GM21423 (cell line): Measurements from ENCODE around the gene NAAA.
"Not testable (repeated sequence)": the region's sequence is repeated elsewhere in the genome, so short reads cannot be mapped to it uniquely, and the experiment has no call there.

Experiments used
- ATAC-seq: cut with Tn5 transposase; IDR thresholded peaks from one replicate; pipeline ENCODE4 v1.9.1; 2021; ENCODE audit warnings: mild to moderate bottlenecking, moderate library complexity; ENCODE audit not compliant: unreplicated experiment

The NAAA gene

DNA sequence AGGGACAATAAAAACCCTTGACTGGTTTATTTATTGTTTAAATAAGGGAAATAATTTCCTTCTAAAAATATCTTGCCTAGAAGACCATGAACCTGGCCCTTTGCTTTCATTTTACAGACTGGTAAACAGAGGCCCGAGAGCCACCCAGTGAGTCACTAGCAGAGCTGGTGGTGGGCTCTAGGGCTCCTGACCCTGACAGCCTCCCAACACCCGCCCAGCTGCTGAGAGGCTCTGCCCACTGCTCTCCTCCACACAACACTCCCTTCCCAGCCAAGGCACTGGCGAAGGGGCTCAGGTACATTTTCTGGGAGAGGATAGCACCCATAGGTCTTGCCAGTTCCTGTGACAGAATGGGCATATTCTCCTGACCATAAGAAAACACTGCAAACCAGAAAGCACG is 20.5 kb downstream of the NAAA start:
- no peak for ATAC-seq

DNA sequence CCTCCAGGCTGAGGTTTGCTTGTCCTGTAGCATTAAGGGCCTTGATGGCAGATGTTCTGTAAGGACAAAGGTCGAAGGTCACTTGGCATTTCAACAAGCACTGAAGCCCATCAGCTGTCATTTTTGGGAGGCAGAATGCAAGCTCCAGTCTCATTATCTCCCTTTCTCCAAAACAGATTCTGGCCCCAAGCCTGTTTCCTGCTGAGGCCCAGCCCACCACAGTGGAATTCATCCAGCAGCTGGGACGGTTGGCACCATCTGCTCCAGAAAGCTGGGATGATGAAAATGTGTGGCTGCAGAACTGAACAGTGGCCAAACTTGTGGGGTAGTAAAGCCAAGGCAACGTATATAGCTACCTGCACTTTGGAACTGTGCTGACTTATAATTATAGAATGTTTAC is 20.9 kb downstream of the NAAA start:
- no peak for ATAC-seq

DNA sequence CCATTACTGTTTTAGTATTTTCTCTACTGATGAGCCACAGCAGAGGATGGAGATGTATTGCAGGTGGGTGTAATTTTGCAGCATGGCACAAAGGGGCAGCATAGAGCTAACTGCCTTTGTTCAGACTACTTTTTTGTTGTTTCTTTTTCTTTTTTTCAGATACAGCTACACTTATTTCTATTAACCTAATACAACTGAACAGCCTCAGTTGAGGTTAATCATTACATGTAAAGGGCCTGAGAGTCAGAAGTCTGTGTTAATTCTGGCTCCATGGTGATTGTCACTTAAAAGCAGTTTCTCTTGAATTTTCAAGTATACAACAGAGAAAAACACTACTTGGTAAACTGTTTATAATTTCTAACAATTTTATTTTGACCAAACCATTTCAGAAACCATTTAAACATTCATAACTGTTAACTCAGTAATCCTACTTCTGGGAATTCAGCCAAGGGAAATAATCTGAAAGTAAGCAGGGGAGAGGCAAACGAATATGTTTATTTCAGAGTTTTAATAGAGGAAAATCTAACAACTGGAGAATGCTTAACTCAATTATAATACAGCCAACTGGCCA is 24.6 kb downstream of the NAAA start:
- ATAC-seq = no peak

DNA sequence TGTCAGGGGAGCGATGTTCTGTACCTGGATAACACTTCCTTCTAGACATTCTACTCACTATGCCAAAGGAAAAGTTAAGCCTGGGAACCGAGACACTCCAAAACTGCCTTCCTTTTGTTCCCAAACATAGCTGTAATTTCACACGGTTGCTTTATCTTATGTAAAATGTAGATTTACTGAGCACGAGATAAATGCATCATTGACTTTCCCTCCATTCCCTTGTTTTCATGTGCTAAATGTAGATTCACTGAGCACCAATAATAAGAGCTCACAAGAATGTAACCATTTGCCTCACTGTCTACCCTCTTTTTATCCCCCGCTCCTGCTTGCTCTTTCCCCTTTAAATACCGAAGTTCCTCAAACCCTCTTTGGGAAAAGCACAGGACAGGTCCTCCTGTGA is 27.8 kb downstream of the NAAA start:
- no peak for ATAC-seq

DNA sequence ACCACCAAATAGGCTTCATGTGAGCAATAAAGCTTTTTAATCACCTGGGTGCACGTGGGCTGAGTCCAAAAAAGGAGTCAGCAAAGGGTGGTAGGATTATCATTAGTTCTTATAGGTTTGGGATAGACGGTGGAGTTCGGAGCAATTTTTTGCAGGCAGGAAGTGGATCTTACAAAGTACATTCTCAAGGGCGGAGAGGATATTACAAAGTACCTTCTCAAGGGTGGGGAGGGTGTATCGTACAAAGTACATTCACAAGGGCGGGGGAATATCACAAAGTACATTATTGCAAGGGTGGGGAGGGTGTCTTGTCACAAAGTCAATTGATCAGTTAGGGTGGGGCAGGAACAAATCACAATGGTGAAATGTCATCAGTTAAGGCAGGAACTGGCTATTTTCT is 30.0 kb downstream of the NAAA start:
- not testable (repeated sequence) for ATAC-seq

DNA sequence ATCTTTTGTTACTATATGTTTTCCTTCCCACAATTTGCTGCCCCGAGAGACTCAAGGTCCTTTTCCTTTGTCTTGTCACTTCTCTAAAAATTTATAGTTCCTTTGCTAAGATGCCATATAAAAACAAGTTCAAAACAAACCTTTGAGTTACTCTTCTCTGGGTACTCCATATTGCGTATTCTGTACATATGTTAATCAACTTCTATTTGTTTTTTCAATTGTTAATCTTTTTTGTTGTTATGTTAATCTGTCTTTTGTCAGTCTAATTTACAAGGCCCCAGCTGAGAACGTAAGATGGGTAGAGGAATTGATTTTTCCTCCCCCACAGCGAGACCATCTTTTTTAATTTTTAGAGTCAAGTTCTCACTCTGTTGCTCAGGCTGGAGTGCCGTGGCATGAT is 31.4 kb downstream of the NAAA start:
- ATAC-seq = no peak

DNA sequence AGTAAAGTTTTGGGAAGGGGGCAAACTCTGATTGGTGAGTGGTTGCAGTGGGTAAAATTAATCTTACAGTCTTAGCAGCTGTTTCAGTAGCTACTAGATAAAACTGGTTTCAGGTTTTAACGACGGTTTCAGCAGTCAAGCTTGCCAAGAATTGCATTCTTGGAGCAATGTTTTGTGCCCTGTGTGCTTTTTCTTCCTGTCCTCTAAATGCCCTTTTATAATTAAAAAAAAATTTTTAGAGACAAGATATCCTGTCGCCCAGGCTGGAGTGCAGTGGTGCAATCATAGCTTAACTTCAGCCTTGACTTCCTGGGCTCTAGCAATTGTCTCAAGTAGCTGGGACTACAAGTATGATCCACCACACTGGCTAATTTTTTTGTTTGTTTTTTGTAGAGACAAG is 32.3 kb downstream of the NAAA start:
- no peak for ATAC-seq

DNA sequence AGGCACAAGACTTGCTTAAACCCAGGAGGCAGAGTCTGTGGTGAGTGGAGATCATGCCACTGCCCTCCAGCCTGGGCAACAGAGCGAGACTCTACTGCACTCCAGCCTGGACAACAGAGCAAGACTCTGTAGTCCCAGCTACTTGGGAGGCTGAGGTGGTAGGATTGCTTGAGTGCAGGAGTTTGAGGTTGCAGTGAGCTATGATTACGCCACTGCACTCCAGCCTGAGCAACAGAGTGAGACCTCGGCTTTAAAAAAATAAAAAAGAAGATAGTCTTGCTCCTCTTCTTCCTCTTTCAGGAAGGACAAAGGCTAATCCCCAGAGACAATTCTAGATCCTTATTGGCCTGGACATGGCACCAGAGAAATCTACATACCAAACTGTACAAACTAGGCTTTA is 32.8 kb downstream of the NAAA start:
- no peak for ATAC-seq

DNA sequence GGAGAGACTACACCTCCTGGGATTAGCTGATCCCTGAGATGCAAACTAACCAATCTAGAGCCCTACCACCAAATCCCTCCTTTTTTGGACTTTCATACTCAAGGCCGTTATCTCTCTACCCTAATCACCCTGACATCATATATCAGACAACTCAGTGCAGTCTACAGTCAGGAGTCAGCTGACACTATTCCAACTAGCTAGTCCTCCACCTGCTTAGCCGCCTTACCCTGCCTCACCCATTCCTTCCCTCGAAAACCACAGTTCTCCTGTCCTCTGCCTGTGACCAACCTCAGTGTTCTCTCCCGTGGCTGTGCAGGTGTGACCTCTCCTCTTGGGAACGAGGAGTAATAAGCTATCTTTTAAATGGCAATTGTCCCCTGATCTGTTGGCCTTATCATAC is 36.7 kb downstream of the NAAA start:
- no peak for ATAC-seq

DNA sequence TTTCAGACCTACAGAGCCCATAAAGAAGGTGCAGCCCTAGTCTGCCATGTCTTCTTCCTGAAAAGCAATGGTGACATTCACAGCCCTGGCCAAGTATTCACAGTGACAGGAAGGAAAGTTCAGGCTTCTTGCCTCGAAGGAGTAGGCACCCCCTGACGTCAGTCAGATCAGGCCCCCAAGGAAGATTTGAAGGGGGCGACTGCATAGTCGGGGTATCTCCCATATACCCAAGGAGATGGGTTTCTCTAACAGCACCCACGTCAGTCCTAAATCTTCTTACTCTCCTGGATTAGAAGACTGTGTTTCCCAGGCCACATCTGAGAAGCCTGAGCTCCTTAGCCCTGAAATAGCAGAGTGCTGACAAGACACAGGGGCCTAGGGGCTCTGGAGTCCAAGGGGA is 38.5 kb downstream of the NAAA start, which contains the start of gene PPEF2:
PPEF2 (minus strand) TSS at position 101 of the 400 bp plus-strand sequence. CDS start 6,127 bp downstream, outside the sequence.
- ATAC-seq = no peak

DNA sequence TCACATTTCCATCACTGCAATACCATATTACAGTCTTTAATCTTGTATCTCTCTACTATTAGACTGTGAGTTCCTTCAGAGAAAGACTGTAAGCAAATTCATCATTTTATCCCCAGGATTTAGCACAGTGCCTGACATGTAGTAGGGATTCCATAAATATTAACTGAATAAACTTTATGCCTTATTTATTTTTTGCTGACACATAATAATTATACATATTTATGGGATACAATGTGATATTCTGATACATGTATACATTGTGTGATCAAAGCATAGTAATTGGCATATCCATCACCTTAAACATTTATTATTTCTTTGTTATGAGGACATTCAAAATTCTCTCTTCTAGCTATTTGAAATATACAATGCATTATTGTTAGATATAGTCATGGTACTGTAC is 42.3 kb downstream of the NAAA start:
- no peak for ATAC-seq

DNA sequence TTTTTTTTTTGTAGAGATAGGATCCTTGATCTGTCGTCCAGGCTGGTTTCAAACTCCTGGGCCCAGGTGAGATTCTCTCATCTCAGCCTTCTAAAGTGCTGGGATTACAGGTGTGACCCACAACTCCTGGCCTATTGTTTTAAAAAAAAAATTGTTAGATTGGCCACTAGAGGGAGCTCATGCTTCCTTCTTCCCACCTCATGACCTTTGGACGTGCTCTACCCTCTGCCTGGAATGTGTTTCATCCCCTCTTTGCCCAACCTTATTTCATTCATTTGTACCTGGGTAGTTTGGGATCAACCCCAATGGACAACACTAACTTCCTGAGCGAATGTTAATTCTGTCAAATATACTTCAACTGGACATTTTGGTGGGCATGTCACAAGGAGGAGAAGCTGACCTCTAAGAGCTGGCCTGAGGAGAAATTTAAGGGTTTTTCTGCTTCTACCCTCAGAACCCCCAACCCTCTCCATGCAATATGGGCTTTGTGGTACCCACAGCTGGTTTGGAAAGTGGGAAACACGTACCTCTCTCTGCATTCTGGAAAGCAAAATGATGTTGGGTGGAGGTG is 45.0 kb downstream of the NAAA start:
- ATAC-seq = no peak

DNA sequence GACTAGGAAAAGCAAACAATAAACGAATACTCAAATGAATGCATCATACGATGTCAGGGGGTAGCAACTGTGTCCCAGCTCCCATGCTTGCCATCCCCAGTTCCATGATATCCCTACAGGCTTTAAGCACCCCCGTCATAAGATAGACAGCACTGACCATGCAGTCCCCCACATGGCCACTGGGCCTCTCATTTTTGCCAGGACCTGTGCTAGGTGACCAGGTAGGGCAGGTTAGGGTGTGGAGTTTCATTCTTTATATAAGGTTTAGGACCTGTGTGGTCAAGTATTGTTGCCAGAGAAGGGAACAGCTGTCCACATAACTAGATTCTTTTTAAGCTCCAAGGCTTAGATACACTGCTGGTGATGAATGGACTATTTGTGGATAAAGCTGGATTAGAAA is 48.3 kb downstream of the NAAA start:
- no peak for ATAC-seq

DNA sequence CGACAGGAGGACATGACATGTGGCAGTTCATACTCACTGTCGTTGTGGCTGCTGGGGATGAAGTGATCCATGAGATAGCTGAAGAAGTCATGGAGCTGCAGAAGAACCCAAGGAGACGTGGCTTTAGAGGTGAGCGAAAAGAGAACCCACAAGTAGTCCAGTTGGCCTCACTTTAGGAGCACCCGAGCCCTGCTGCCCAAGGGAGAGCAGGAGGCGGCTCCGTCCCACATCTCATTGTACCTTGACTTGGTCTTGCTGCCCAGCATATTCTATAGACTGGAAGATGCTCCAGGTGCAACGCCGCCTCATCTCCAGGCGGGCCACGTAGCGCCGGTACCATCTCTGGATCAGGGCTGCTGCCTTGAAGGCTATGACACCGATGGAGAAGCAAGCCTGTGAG is 49.2 kb downstream of the NAAA start:
- no peak for ATAC-seq

DNA sequence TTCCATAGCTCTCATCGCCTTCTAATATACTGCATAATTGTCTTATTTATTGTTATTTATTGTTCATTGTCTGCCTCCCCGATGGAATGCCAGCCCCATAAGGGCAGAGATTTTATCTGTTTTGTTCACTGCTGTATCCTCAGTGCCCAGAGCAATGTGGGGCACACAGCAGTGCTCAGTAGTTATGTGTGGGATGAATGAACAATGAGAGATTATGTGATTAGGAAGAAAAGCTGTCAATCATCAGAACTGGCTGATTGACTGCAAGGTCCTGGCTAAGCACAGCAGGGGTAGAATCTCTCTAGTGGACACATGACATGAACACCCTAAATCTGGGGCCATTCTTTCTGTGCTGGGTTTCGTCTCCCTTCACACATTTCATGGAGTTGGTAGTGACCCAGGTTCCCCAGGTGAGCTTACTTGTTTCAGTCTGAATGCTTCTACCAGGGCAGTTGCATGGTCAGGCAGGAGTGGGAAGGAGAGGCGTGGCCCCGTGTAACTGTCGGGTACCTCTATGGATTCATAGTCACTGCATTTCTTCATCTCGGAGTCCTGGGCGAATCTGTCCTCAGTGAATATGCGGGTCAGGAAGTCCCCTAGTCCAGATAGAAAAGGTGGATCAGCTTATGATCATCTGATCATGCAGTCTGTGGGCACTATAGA is 51.1 kb downstream of the NAAA start:
- no peak for ATAC-seq

DNA sequence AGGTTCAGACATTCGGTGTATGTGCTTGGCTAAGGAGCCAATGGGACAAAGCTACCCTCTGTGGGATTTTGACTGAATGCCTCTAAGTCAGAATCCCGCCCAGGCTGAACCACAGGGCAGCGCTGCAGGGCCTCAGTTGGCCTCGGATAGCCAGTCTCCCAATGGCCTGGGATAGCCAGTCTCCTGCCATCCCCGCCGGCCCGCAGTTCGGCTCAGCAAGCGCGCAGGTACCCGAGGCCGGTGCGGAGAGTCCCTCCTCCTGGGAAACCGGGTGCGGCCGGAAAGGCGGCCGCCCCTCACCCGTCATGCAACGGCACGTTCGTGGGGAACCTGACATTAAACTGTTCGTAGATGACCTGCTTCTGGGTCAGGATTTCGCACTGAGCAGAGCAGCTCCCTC is 54.7 kb downstream of the NAAA start:
- ATAC-seq = no peak

DNA sequence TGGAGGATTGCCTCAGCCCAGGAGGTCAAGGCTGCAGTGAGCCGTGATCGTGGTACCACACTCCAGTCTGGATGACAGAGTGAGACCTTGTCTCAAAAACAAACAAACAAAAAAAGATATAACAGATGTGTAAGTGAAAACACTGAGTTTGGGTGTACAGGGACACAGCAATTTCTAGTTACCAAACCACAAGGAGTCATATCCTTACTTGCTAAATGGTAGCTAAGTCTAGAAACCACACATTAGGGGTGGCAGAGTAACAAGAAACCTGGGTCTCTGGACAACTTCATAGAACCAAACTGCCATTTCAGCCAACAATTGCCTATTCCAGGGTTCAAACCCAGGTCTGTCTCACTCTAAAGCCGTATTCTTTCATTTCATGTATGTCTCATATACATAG is 59.3 kb downstream of the NAAA start:
- no peak for ATAC-seq

DNA sequence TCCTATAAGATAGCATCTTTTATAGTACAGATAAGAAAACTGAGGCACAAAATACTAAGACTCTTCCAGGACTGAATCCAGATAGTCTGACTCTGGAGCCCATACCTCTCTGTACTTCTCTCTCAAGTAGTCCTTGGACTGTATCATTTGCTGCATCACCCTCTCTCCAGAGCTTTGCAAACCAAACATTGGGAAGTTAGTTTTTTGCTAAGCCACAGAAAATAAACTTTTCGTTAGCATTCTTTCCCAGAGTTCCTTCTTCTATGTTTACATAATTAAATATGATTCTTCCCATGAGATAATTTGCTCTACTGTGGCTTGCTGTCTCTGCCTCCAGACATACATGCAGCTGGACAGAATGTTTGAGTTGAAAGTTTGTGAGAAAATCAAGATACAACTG is 60.5 kb downstream of the NAAA start:
- ATAC-seq = no peak

DNA sequence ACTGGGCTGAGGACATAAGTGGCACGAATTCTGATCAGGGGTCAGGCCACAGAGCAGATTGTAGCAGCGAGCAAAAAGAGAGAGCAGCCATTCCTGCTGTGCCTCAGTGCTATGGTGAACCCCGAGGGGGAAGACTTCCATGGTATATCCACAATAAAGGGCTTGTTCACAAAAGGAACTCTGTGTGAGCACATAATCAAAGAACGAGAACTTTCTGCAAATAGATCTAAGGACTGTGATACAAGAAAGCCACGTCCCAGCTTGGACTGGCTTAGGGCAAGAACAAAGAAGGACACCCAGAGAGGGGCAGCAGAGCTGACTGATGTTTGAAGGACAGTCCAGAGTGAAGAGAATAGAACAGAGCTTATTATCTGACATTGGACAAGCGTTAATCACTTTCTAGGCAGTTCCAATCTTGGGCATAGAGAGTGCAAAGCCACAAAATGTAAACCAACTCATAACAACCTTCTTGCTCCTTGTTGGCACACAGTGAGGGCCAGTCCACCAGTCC is 62.5 kb downstream of the NAAA start:
- ATAC-seq = no peak

DNA sequence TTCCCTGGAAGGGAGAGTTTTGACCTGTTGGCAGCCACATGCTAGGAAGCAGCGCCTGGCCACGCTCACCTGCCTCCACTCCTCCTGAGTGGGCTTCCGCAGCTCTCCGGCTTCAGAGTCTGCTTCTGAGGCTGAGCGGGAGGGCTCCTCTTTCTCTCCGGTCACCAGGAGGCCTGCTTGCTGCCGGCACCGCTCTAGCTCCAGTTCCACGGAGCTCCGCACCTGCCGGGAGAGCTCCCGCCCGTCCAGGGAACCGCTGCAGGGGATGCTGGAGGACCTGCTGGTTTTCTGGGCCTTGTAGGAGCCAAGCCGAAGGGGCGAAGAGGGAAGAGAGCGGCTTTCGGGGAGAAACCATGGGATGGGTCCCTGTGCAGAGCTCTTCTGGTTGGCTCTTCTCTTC is 64.6 kb downstream of the NAAA start:
- no peak for ATAC-seq

DNA sequence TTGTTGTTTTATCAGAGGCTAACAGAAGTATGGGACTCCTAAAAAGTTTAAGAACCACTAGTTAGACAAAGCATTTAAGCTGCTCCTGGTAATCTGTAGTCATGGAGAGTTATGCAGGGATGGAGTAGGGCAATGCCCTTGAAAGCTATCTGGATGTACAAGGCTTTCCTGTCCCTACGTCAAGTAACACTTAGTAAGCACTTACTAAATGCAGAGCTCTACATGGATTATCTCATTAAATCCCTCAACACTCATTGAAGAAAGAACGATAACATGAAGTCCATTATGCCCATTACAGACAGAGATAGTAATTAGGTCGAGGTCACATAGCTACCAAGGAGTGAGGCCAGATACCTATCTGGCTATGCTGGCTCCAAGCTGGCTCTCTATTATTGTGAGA is 71.7 kb downstream of the NAAA start:
- no peak for ATAC-seq

DNA sequence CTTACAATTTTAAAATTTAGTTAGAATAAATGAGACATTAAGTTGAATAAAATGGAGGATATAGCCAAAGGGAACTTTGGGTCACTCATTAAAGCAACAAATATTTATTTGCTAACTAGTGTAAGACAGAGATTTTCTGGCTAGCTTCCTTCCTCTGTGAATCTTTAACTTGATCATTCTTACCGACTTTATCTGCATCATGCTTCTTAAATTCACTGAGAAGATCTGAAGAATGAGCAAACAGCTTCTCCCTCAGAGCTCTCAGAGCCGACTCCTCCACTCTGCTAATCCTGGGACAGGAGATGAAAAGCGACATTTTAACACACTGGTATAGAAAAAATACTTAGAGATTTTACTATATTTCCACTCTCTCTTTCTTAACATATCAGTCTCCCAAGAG is 73.7 kb downstream of the NAAA start:
- ATAC-seq = no peak
